ENCODE results near the gene SRR.
A peak's percentile ranks its signal among the peaks of the same experiment; 100 is the strongest.

Gene SRR

GRCh38 chr17:2354311-2354710 lies 50.6 kb downstream of the SRR start:
- H4K91ac ChIP-seq (ENCODE audit: low read length): no peak overlapping the region
- H3K4me3 ChIP-seq (ENCODE audit: insufficient read depth in 1 of 2, low read depth in 1 of 2, low read length in 2 of 2): no peak overlapping the region
- no peak overlapping the region for H4K8ac ChIP-seq (ENCODE audit: low read length)
- H3K14ac ChIP-seq (ENCODE audit: low read length in 2 of 2): no peak overlapping the region
- no peak for DNase-seq
- WGBS: 82% methylated on average over 5 of the region's 8 CpGs
- H3K4me2 ChIP-seq (ENCODE audit: low read length, poor library complexity, severe bottlenecking): no peak overlapping the region
- no peak overlapping the region for H2BK12ac ChIP-seq (ENCODE audit: low read length in 2 of 2)
- no peak overlapping the region for H3K18ac ChIP-seq (ENCODE audit: low read depth in 1 of 2, low read length in 2 of 2)
- no peaks in the 10 kb centered on the region for H3K27me3 ChIP-seq (ENCODE audit: control insufficient read depth in 1 of 2, insufficient read depth in 1 of 2, low read length in 2 of 2)
- peaks cover 15% of the 10 kb centered on the region for H3K4me1 ChIP-seq (ENCODE audit: control insufficient read depth, insufficient read depth, low read depth, low read length)
- peaks cover 24% of the 10 kb centered on the region for H3K79me1 ChIP-seq (replicated peaks; ENCODE audit: low read length, poor library complexity, severe bottlenecking)
- no peaks in the 10 kb centered on the region for H3K9me3 ChIP-seq (ENCODE audit: control insufficient read depth, low read length)
- H2AK5ac ChIP-seq (ENCODE audit: low read length, severe bottlenecking): no peak overlapping the region
- no peak overlapping the region for H2BK5ac ChIP-seq (ENCODE audit: low read depth, low read length, poor library complexity, severe bottlenecking)
- H2AFZ ChIP-seq (ENCODE audit: low read depth, low read length): no peak overlapping the region
- no peak overlapping the region for H3K23ac ChIP-seq (ENCODE audit: low read length in 2 of 2)
- no peak overlapping the region for H2BK15ac ChIP-seq (ENCODE audit: low read depth, poor library complexity, severe bottlenecking)
- H2BK120ac ChIP-seq (ENCODE audit: low read depth, low read length): no peak overlapping the region
- peaks cover 4 to 27% of the 10 kb centered on the region in 2 experiments for H3K36me3 ChIP-seq (ENCODE audit: control insufficient read depth in 1 of 2, insufficient read depth in 2 of 2, low read depth in 1 of 2, low read length in 2 of 2)
- no peak overlapping the region for H3K9ac ChIP-seq (ENCODE audit: low read length)
- H3K4ac ChIP-seq (ENCODE audit: low read depth in 1 of 2, low read length in 2 of 2): no peak overlapping the region
- H3K27ac ChIP-seq (ENCODE audit: low read length, poor library complexity, severe bottlenecking): no peak overlapping the region

GRCh38 chr17:2357237-2357636 lies 53.5 kb downstream of the SRR start:
- Histone ChIP-seq H3K4me2 (ENCODE audit: low read length, poor library complexity, severe bottlenecking) (no peak overlapping the region), H4K91ac (ENCODE audit: low read length) (no peak overlapping the region), H2AFZ (ENCODE audit: low read depth, low read length) (no peak overlapping the region), H3K4ac (ENCODE audit: low read depth in 1 of 2, low read length in 2 of 2) (no peak overlapping the region), H2AK5ac (ENCODE audit: low read length, severe bottlenecking) (no peak overlapping the region), H3K9me3 (ENCODE audit: control insufficient read depth, low read length) (no peaks in the 10 kb centered on the region), H3K27me3 (ENCODE audit: control insufficient read depth in 1 of 2, insufficient read depth in 1 of 2, low read length in 2 of 2) (no peaks in the 10 kb centered on the region), H3K14ac (ENCODE audit: low read length in 2 of 2) (no peak overlapping the region), H3K4me1 (ENCODE audit: control insufficient read depth, insufficient read depth, low read depth, low read length) (peaks cover 27% of the 10 kb centered on the region), H3K18ac (ENCODE audit: low read depth in 1 of 2, low read length in 2 of 2) (no peak overlapping the region), H2BK12ac (ENCODE audit: low read length in 2 of 2) (no peak overlapping the region), H3K4me3 (ENCODE audit: insufficient read depth in 1 of 2, low read depth in 1 of 2, low read length in 2 of 2) (no peak overlapping the region), H2BK15ac (ENCODE audit: low read depth, poor library complexity, severe bottlenecking) (peak overlapping the region; percentile 20), H4K8ac (ENCODE audit: low read length) (no peak overlapping the region), H3K27ac (ENCODE audit: low read length, poor library complexity, severe bottlenecking) (no peak overlapping the region), H2BK5ac (ENCODE audit: low read depth, low read length, poor library complexity, severe bottlenecking) (no peak overlapping the region), H2BK120ac (ENCODE audit: low read depth, low read length) (no peak overlapping the region), H3K36me3 (ENCODE audit: control insufficient read depth in 1 of 2, insufficient read depth in 2 of 2, low read depth in 1 of 2, low read length in 2 of 2) (peaks cover 10 to 25% of the 10 kb centered on the region in 2 experiments), H3K23ac (ENCODE audit: low read length in 2 of 2) (no peak overlapping the region), H3K79me1 (replicated peaks; ENCODE audit: low read length, poor library complexity, severe bottlenecking) (peaks cover 17% of the 10 kb centered on the region), H3K9ac (ENCODE audit: low read length) (no peak overlapping the region)
- 96% methylated on average over 3 of the region's 4 CpGs for WGBS
- no peak for DNase-seq

- Histone ChIP-seq H3K79me1 (replicated peaks; ENCODE audit: low read length, poor library complexity, severe bottlenecking) (peaks cover 16% of the 10 kb centered on the region), H3K36me3 (ENCODE audit: control insufficient read depth in 1 of 2, insufficient read depth in 2 of 2, low read depth in 1 of 2, low read length in 2 of 2) (peaks cover 15 to 30% of the 10 kb centered on the region in 2 experiments), H3K18ac (ENCODE audit: low read depth in 1 of 2, low read length in 2 of 2) (no peak overlapping the region), H4K8ac (ENCODE audit: low read length) (no peak overlapping the region), H3K4ac (ENCODE audit: low read depth in 1 of 2, low read length in 2 of 2) (no peak overlapping the region), H2BK120ac (ENCODE audit: low read depth, low read length) (no peak overlapping the region), H3K4me3 (ENCODE audit: insufficient read depth in 1 of 2, low read depth in 1 of 2, low read length in 2 of 2) (no peak overlapping the region), H3K9ac (ENCODE audit: low read length) (no peak overlapping the region), H4K91ac (ENCODE audit: low read length) (peak overlapping the region; percentile 54), H3K27me3 (ENCODE audit: control insufficient read depth in 1 of 2, insufficient read depth in 1 of 2, low read length in 2 of 2) (no peaks in the 10 kb centered on the region), H3K4me2 (ENCODE audit: low read length, poor library complexity, severe bottlenecking) (no peak overlapping the region), H3K23ac (ENCODE audit: low read length in 2 of 2) (no peak overlapping the region), H2AFZ (ENCODE audit: low read depth, low read length) (no peak overlapping the region), H2AK5ac (ENCODE audit: low read length, severe bottlenecking) (peak overlapping the region; percentile 92), H3K4me1 (ENCODE audit: control insufficient read depth, insufficient read depth, low read depth, low read length) (peaks cover 25% of the 10 kb centered on the region), H2BK12ac (ENCODE audit: low read length in 2 of 2) (peak overlapping the region in 1 of 2 experiments; percentile 66), H2BK15ac (ENCODE audit: low read depth, poor library complexity, severe bottlenecking) (no peak overlapping the region), H2BK5ac (ENCODE audit: low read depth, low read length, poor library complexity, severe bottlenecking) (no peak overlapping the region), H3K14ac (ENCODE audit: low read length in 2 of 2) (peak overlapping the region in 1 of 2 experiments; percentile 41), H3K9me3 (ENCODE audit: control insufficient read depth, low read length) (no peaks in the 10 kb centered on the region), H3K27ac (ENCODE audit: low read length, poor library complexity, severe bottlenecking) (no peak overlapping the region)
- no peak for DNase-seq
- 91% methylated on average over 10 of the region's 10 CpGs for WGBS
Measured at GRCh38 chr17:2357931-2358434, 54.2 kb downstream of the SRR start.

- no peak for DNase-seq
- Histone ChIP-seq H3K27ac (ENCODE audit: low read length, poor library complexity, severe bottlenecking) (no peak overlapping the region), H3K4me3 (ENCODE audit: insufficient read depth in 1 of 2, low read depth in 1 of 2, low read length in 2 of 2) (no peak overlapping the region), H3K23ac (ENCODE audit: low read length in 2 of 2) (no peak overlapping the region), H2BK15ac (ENCODE audit: low read depth, poor library complexity, severe bottlenecking) (no peak overlapping the region), H3K18ac (ENCODE audit: low read depth in 1 of 2, low read length in 2 of 2) (no peak overlapping the region), H2AFZ (ENCODE audit: low read depth, low read length) (no peak overlapping the region), H3K14ac (ENCODE audit: low read length in 2 of 2) (no peak overlapping the region), H2BK12ac (ENCODE audit: low read length in 2 of 2) (no peak overlapping the region), H4K8ac (ENCODE audit: low read length) (no peak overlapping the region), H3K79me1 (replicated peaks; ENCODE audit: low read length, poor library complexity, severe bottlenecking) (peaks cover 18% of the 10 kb centered on the region), H3K4me1 (ENCODE audit: control insufficient read depth, insufficient read depth, low read depth, low read length) (peaks cover 25% of the 10 kb centered on the region), H4K91ac (ENCODE audit: low read length) (no peak overlapping the region), H3K9me3 (ENCODE audit: control insufficient read depth, low read length) (no peaks in the 10 kb centered on the region), H2BK5ac (ENCODE audit: low read depth, low read length, poor library complexity, severe bottlenecking) (no peak overlapping the region), H2BK120ac (ENCODE audit: low read depth, low read length) (no peak overlapping the region), H2AK5ac (ENCODE audit: low read length, severe bottlenecking) (no peak overlapping the region), H3K4ac (ENCODE audit: low read depth in 1 of 2, low read length in 2 of 2) (no peak overlapping the region), H3K4me2 (ENCODE audit: low read length, poor library complexity, severe bottlenecking) (no peak overlapping the region), H3K36me3 (ENCODE audit: control insufficient read depth in 1 of 2, insufficient read depth in 2 of 2, low read depth in 1 of 2, low read length in 2 of 2) (peaks cover 43 to 62% of the 10 kb centered on the region in 2 experiments), H3K27me3 (ENCODE audit: control insufficient read depth in 1 of 2, insufficient read depth in 1 of 2, low read length in 2 of 2) (no peaks in the 10 kb centered on the region), H3K9ac (ENCODE audit: low read length) (no peak overlapping the region)
- WGBS: 96% methylated on average over 20 of the region's 21 CpGs
Measured at GRCh38 chr17:2361010-2361760, 57.4 kb downstream of the SRR start.
